Esophagus mucosa (tissue), 1 donor: Measurements from ENCODE around the gene ZNF532. TPM values are rescaled to one million over a fixed set of nuclear protein-coding genes. Genes with fewer than 3 reads are reported as not detected.
"Not testable (repeated sequence)": the region's sequence is repeated elsewhere in the genome, so short reads cannot be mapped to it uniquely, and the experiment has no call there.

Experiments used
- ATAC-seq: fragments of 200-7000 bp; cut with Tn5 transposase; one replicate; pipeline ENCODE4 v1.9.1; 2020
- total RNA-seq: library from RNA; stranded (reverse); gene quantifications from one replicate; pipeline ENCODE4 v1.2.4, GENCODE V29; 2023
- donor health status: DM: yes; HTN: yes; CAD: no.

The ZNF532 gene
- total RNA-seq, 1 donor from 2014 or later, result 28.3 TPM

GRCh38 chr18:58848685-58849084, 16.0 kb upstream of the ZNF532 start:
- ATAC-seq, result peak; percentile 27

DNA sequence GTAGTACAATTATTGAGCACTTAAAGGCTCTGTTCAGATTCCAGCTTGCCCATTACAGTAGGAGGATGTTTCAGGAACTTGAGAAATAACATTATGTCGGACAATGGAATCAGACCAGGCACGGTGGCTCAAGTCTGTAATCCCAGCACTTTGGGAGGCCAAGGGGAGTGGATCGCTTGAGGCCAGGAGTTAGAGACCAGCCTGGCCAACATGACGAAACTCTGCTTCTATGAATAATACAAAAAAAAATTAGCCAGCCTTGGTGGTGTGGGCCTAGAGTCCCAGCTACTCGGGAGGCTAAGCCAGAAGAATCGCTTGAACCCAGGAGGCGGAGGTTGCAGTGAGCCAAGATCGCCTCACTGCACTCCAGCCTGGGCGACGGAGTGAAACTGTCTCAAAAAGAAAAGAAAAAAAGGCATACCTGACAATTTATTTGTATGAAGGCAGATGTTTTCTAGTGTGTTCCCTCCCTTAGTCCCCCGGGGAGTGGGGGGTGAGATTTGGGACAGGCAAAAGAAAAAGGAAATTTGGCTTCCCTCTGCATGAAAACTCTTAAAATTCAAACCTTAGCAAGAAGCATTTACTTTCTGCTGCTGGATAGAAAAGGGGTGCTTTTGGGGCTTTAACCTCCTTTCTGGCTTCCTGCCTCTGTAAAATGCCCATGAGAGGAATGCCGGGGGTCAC, 13.7 kb upstream of the ZNF532 start:
- no peak for ATAC-seq

- no peak for ATAC-seq
Measured at GRCh38 chr18:58851856-58852255, 12.8 kb upstream of the ZNF532 start.

DNA sequence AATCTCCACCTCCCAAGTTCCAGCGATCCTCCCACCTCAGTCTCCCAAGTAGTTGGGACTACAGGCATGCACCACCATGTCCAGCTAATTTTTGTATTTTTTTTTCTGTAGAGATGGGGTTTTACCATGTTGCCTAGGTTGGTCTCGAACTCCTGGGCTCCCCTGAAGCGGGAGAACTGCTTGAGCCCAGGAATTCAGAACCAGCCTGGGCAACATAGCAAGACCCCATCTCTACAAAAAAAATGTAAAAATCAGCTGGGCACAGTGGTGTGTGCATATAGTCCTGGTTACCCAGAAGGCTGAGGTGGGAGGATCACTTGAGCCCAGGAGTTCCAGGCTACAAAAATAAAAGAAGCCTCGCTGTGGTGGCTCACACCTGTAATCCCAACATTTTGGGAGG, 12.0 kb upstream of the ZNF532 start:
- ATAC-seq, result no peak

GRCh38 chr18:58853561-58853960, 11.1 kb upstream of the ZNF532 start:
- ATAC-seq, result no peak

- ATAC-seq, result not testable (repeated sequence)
Measured at GRCh38 chr18:58855521-58855920, 9.2 kb upstream of the ZNF532 start.

GRCh38 chr18:58856881-58857280, 7.8 kb upstream of the ZNF532 start:
- ATAC-seq, result no peak

- no peak for ATAC-seq
Measured at GRCh38 chr18:58858591-58859468, 5.8 kb upstream of the ZNF532 start.

GRCh38 chr18:58859907-58860306, 4.8 kb upstream of the ZNF532 start:
- ATAC-seq, result no peak

GRCh38 chr18:58860747-58861231, 3.9 kb upstream of the ZNF532 start:
- no peak for ATAC-seq

GRCh38 chr18:58861353-58861752, 3.3 kb upstream of the ZNF532 start:
- ATAC-seq, result no peak

GRCh38 chr18:58861861-58862301, 2.8 kb upstream of the ZNF532 start:
- ATAC-seq, result no peak

GRCh38 chr18:58862356-58862755, 2.3 kb upstream of the ZNF532 start:
- no peak for ATAC-seq

GRCh38 chr18:58862851-58863538, 1.7 kb upstream of the ZNF532 start:
- no peak for ATAC-seq

DNA sequence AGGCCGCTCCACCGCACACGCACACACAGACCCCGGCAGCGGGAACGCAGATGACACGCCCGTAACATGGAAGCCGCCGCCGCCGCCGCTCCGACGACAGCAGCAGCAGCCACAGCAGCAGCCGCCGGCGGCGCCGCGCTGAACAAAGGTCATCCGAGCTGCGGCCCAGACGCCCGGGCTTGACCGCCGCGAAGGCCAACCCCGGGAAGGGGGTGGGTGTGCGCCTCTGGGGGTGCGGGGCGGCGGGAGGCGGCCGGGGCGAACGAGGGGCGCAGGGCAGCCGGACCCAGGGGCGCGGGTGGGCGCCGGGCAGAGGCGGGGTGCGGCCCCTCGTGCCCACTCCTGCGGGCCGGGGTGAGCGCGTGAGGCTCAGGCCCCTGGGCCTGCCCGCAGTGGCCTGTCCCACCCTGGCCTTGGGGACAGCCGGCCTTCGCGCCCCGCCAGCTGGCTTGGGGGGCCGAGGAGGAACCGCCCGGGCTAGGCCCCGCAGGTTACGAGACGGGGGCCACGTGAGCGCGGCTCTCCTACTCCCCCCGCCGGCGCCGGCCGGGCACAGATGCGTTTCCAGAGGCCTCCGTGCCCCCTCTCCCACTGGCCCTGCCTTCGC, 1.0 kb upstream of the ZNF532 start:
- peak; percentile 62 for ATAC-seq

DNA sequence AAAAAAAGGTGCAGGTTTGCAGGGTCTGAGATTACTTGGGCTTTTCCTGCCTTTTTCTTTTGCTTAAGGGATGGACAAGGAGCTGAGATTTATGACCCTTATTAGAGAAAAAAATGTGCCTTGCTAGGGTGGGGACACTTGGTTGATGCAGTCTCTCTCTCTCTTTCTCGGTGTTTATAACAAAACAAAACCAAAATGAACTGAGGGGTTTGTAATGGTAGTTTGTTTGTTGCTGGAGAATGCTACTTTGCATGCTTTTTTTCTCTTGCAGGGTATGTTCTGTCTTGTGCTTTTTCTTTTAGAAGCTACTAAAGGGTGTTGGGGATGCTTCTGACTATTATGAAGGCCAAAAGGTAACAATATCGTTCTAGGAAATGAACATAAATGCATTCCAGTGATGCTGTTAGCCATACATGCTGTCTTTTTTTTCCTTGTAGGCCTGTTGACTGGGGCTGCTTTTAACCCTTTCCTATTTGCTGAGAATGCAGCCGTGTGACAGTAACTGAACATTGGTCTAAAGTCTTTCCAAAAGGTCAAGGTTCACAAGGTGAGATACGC, 435 bp downstream of the ZNF532 start:
- no peak for ATAC-seq

- ATAC-seq, result no peak
Measured at GRCh38 chr18:58865701-58866065, 1.0 kb downstream of the ZNF532 start.

- no peak for ATAC-seq
Measured at GRCh38 chr18:58866066-58866772, 1.5 kb downstream of the ZNF532 start.

- ATAC-seq, result no peak
Measured at GRCh38 chr18:58866773-58867150, 2.1 kb downstream of the ZNF532 start.

DNA sequence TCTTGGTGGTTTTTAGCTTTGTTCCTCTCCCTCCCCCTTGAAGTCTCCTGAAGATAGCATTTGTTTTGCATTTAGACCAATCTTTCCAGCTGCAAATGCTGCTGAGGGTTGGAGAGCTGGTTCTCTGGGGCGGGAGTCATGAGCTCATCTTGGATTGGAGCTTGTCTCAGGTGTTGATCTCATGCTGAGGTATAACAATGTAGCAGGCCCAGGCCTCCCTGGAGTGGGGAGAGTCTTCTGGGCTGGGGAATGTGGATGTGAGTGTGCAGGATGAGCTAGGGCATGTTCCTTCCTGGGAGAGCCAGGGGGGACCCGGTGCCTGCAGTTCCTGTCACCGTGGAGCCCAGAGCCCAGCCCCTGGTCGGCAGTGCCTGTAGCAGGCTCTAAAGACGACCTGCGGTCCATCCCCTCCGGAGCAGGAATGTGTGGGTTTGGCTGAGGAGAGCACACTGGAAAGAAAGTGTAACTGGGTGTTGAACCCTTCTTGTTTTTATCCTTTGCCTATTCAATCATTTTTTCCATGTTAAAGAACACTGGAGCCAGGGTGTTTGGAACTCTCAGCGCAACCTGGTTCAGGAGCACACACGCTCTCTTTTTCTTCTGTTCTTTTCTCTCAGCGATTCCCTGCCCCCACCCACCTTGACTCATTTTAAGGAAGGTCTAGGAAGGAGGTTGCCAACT, 2.7 kb downstream of the ZNF532 start:
- peak; percentile 69 for ATAC-seq

- ATAC-seq, result no peak
Measured at GRCh38 chr18:58868440-58868839, 3.8 kb downstream of the ZNF532 start.
